HepG2 (cell line): ENCODE data around the gene SNAI1. TPM values are rescaled to one million over a fixed set of nuclear protein-coding genes. Genes with fewer than 3 reads are reported as not detected.

Experiments
- ARID5B ChIP-seq: IDR thresholded peaks from 2 replicates; pipeline ENCODE4 v1.4.0; 2020; ENCODE audit warnings: mild to moderate bottlenecking, missing genetic modification reagents
- DDIT3 ChIP-seq: sonication (generic); formaldehyde crosslinking; IDR thresholded peaks from 2 replicates; pipeline ENCODE4 v1.4.0; 2020; ENCODE audit warnings: mild to moderate bottlenecking, missing genetic modification reagents
- ELF1 ChIP-seq: sonication (generic); formaldehyde crosslinking; IDR thresholded peaks from 2 replicates; pipeline ENCODE4 v1.4.0; 2020; ENCODE audit warnings: missing genetic modification reagents
- HNRNPL ChIP-seq: fragments of 200-400 bp; formaldehyde crosslinking; IDR thresholded peaks from 2 replicates; pipeline ENCODE4 v1.6.1; 2017; ENCODE audit warnings: mild to moderate bottlenecking, low read depth, low read length
- KMT2B ChIP-seq: IDR thresholded peaks from 2 replicates; pipeline ENCODE4 v1.6.1; 2016; ENCODE audit warnings: missing genetic modification reagents, missing compliant biosample characterization
- NFYB ChIP-seq: sonication (generic); formaldehyde crosslinking; IDR thresholded peaks from 2 replicates; pipeline ENCODE4 v1.4.0; 2020; ENCODE audit warnings: missing genetic modification reagents
- RBM39 ChIP-seq: fragments of 200-400 bp; formaldehyde crosslinking; IDR thresholded peaks from one replicate; pipeline ENCODE4 v1.6.1; 2018; ENCODE audit warnings: antibody characterized with exemption, mild to moderate bottlenecking, low read depth, low read length; ENCODE audit not compliant: poor library complexity, severe bottlenecking
- SSRP1 ChIP-seq: IDR thresholded peaks from 2 replicates; pipeline ENCODE4 v1.6.1; 2016; ENCODE audit warnings: control low read depth
- ZMYM2 ChIP-seq: sonication (generic); formaldehyde crosslinking; IDR thresholded peaks from 2 replicates; pipeline ENCODE4 v1.8.0; 2022; ENCODE audit warnings: mild to moderate bottlenecking, missing genetic modification reagents
- ZMYM3 ChIP-seq: sonication (generic); formaldehyde crosslinking; IDR thresholded peaks from 2 replicates; pipeline ENCODE4 v1.5.1; 2020; ENCODE audit warnings: mild to moderate bottlenecking, missing genetic modification reagents
- ZNF550 ChIP-seq: sonication (generic); formaldehyde crosslinking; IDR thresholded peaks from 2 replicates; pipeline ENCODE4 v1.4.0; 2020; ENCODE audit warnings: mild to moderate bottlenecking, missing genetic modification reagents, borderline replicate concordance
- polyA plus RNA-seq, 8 experiments: library from polyadenylated mRNA; depleted of rRNA in 3 of 8; stranded (reverse) in 7 of 8; unstranded in 1 of 8; fragments of >200 nt; fragmentation: Illumina TruSeq in 4 of 8; extraction: Trizol in 4 of 8; gene quantifications; 2 replicates each; pipeline versions ENCODE4 v1.2.1 to v1.2.3, GENCODE V29; 2011 to 2016; ENCODE audit warnings: low read depth in 4 of 8, missing spikeins in 1 of 8, mixed read lengths in 1 of 8; ENCODE audit not compliant: insufficient read depth in 1 of 8
- total RNA-seq, 5 experiments: library from RNA; depleted of rRNA; stranded (reverse); fragments of >200 nt; fragmentation: Illumina TruSeq; extraction: Trizol; gene quantifications; 2 replicates each; pipeline ENCODE4 v1.2.3, GENCODE V29; 2016; ENCODE audit warnings: low read depth in 1 of 5
- TF ChIP-seq, protein P1 (sequence below): IDR thresholded peaks from 2 replicates; pipeline ENCODE4 v1.6.1; 2018; ENCODE audit warnings: missing genetic modification reagents
- TF ChIP-seq, protein P2 (sequence below): sonication (generic); formaldehyde crosslinking; IDR thresholded peaks from 2 replicates; pipeline ENCODE4 v1.8.0; 2022; ENCODE audit warnings: mild to moderate bottlenecking, missing genetic modification reagents, moderate library complexity
- TF ChIP-seq, protein P3 (sequence below): sonication (generic); formaldehyde crosslinking; IDR thresholded peaks from 2 replicates; pipeline ENCODE4 v1.9.0; 2021; ENCODE audit warnings: mild to moderate bottlenecking, missing genetic modification reagents
- TF ChIP-seq, protein P4 (sequence below): sonication (generic); formaldehyde crosslinking; IDR thresholded peaks from 2 replicates; pipeline ENCODE4 v1.9.0; 2021; ENCODE audit warnings: missing genetic modification reagents, borderline replicate concordance

Gene SNAI1
- total and polyA plus RNA-seq, 2 of the 13 experiments (the other 11 are each of a cell fraction or from before 2014, with no cell fraction given) = 1.3 to 1.4 TPM

- TF ChIP-seq, protein P1, sequence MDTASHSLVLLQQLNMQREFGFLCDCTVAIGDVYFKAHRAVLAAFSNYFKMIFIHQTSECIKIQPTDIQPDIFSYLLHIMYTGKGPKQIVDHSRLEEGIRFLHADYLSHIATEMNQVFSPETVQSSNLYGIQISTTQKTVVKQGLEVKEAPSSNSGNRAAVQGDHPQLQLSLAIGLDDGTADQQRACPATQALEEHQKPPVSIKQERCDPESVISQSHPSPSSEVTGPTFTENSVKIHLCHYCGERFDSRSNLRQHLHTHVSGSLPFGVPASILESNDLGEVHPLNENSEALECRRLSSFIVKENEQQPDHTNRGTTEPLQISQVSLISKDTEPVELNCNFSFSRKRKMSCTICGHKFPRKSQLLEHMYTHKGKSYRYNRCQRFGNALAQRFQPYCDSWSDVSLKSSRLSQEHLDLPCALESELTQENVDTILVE = no peak
- TF ChIP-seq RBM39 (no peak), ARID5B (0 out of 2 replicates have a peak, but pooled peaks have one; percentile 28), ZNF550 (CRISPR knock-in tag) (no peak), ELF1 (CRISPR knock-in tag) (0 out of 2 replicates have a peak, but pooled peaks have one; percentile 22), DDIT3 (CRISPR knock-in tag) (no peak), NFYB (no peak), HNRNPL (no peak), ZMYM3 (peak; percentile 57; the same call in 1 of the 2 replicates), ZMYM2 (CRISPR knock-in tag) (peak; percentile 74; the same call in 1 of the 2 replicates), SSRP1 (CRISPR knock-in tag) (peak; percentile 69; the same call in 1 of the 2 replicates), KMT2B (no peak)
- TF ChIP-seq, protein P2, sequence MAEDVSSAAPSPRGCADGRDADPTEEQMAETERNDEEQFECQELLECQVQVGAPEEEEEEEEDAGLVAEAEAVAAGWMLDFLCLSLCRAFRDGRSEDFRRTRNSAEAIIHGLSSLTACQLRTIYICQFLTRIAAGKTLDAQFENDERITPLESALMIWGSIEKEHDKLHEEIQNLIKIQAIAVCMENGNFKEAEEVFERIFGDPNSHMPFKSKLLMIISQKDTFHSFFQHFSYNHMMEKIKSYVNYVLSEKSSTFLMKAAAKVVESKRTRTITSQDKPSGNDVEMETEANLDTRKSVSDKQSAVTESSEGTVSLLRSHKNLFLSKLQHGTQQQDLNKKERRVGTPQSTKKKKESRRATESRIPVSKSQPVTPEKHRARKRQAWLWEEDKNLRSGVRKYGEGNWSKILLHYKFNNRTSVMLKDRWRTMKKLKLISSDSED = no peak
- TF ChIP-seq, protein P3, sequence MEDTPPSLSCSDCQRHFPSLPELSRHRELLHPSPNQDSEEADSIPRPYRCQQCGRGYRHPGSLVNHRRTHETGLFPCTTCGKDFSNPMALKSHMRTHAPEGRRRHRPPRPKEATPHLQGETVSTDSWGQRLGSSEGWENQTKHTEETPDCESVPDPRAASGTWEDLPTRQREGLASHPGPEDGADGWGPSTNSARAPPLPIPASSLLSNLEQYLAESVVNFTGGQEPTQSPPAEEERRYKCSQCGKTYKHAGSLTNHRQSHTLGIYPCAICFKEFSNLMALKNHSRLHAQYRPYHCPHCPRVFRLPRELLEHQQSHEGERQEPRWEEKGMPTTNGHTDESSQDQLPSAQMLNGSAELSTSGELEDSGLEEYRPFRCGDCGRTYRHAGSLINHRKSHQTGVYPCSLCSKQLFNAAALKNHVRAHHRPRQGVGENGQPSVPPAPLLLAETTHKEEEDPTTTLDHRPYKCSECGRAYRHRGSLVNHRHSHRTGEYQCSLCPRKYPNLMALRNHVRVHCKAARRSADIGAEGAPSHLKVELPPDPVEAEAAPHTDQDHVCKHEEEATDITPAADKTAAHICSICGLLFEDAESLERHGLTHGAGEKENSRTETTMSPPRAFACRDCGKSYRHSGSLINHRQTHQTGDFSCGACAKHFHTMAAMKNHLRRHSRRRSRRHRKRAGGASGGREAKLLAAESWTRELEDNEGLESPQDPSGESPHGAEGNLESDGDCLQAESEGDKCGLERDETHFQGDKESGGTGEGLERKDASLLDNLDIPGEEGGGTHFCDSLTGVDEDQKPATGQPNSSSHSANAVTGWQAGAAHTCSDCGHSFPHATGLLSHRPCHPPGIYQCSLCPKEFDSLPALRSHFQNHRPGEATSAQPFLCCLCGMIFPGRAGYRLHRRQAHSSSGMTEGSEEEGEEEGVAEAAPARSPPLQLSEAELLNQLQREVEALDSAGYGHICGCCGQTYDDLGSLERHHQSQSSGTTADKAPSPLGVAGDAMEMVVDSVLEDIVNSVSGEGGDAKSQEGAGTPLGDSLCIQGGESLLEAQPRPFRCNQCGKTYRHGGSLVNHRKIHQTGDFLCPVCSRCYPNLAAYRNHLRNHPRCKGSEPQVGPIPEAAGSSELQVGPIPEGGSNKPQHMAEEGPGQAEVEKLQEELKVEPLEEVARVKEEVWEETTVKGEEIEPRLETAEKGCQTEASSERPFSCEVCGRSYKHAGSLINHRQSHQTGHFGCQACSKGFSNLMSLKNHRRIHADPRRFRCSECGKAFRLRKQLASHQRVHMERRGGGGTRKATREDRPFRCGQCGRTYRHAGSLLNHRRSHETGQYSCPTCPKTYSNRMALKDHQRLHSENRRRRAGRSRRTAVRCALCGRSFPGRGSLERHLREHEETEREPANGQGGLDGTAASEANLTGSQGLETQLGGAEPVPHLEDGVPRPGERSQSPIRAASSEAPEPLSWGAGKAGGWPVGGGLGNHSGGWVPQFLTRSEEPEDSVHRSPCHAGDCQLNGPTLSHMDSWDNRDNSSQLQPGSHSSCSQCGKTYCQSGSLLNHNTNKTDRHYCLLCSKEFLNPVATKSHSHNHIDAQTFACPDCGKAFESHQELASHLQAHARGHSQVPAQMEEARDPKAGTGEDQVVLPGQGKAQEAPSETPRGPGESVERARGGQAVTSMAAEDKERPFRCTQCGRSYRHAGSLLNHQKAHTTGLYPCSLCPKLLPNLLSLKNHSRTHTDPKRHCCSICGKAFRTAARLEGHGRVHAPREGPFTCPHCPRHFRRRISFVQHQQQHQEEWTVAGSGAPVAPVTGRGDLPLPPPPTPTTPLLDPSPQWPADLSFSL (CRISPR knock-in tag) = no peak
- TF ChIP-seq, protein P4, sequence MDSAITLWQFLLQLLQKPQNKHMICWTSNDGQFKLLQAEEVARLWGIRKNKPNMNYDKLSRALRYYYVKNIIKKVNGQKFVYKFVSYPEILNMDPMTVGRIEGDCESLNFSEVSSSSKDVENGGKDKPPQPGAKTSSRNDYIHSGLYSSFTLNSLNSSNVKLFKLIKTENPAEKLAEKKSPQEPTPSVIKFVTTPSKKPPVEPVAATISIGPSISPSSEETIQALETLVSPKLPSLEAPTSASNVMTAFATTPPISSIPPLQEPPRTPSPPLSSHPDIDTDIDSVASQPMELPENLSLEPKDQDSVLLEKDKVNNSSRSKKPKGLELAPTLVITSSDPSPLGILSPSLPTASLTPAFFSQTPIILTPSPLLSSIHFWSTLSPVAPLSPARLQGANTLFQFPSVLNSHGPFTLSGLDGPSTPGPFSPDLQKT (CRISPR knock-in tag) = no peak
Measured at GRCh38 chr20:49965781-49966305, 16.9 kb upstream of the SNAI1 start (continued).
